D341Med (cell line): ENCODE data around the gene TRNP1.

Experiments used
- DNase-seq: peaks from one replicate; pipeline ENCODE4 v3.0.0; 2012; ENCODE audit warnings: low spot score

The TRNP1 gene

GRCh38 chr1:27001570-27002360, 8.3 kb downstream of the TRNP1 start:
- no peak for DNase-seq

- DNase-seq: no peak
Measured at GRCh38 chr1:27003745-27004470, 10.4 kb downstream of the TRNP1 start.

DNA sequence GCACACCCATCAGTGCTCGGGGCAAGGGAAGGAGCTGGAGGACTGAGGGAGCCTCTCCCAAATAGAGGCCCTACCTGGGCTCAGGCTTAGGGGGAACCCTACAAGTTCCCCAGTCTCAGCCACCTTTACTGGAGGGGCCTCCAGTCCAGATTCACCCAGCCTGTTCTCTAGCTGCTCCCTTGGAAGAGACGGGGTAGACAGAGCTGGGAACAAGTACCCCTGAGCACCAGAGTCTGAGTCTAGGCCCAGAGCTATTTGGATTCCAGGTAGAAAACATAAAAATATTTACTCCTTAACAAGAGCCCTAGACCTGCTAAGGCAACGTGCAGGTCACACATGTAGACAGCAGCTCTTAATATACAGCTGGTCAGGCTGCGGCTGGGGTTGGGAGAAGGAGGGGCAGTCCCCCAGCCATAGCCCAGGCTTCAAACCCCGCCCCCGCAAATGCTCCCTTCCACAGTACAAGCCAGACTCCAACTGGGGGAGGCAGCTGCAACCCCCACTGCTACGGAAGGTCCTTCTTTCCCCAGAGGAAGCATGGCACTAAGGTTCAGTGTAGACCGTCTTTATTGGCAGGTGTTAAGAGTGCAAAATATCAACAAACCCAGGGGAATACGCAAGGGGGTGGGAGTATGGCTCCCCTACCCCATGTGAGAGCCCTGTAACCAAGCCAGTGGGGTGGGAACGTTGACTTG, 11.1 kb downstream of the TRNP1 start:
- DNase-seq: no peak

- no peak for DNase-seq
Measured at GRCh38 chr1:27005166-27005530, 11.7 kb downstream of the TRNP1 start.

DNA sequence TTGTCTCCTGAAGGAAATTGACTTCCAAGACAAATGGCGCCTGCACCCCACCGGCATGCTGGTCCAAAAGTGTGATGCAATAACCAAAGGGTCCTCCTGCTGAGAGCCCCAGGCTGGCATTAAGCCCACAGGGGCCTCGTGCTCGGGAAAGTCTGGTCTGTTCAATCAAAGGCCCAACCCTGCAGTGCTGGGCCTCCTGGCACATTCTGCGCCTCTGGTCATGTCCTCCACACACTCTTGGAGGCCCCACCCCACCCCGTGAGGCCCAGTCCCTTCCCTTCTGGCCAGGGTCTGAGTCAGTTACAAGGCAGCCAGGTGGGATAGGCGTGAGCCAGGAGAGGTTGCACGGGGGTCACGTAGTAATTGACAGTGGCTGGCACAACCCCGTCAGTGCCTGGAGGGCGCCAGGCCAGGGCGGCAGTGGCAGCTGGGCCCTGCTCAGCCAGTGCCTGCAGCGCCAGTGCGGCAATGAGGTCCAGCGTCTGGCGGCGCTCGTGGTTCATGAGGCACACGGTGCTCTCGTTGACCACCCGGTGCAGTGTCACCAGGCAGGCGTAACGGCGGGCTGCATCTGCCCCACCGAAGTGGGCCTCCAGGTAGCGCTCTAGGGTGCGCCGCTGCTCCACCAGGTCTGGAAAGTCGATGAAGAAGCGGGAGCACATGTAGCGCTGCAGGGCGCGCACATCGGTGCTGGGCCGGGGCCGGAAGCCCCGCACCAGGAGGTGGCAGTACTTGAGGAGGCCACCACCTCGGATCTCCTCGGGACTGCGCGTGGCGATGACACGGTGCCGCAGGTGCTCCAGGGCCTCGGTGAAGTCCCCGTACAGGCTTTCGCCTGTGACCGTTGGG, 12.4 kb downstream of the TRNP1 start:
- no peak for DNase-seq

GRCh38 chr1:27006683-27007082, 13.2 kb downstream of the TRNP1 start:
- DNase-seq: no peak

- no peak for DNase-seq
Measured at GRCh38 chr1:27007909-27008582, 14.6 kb downstream of the TRNP1 start.

DNA sequence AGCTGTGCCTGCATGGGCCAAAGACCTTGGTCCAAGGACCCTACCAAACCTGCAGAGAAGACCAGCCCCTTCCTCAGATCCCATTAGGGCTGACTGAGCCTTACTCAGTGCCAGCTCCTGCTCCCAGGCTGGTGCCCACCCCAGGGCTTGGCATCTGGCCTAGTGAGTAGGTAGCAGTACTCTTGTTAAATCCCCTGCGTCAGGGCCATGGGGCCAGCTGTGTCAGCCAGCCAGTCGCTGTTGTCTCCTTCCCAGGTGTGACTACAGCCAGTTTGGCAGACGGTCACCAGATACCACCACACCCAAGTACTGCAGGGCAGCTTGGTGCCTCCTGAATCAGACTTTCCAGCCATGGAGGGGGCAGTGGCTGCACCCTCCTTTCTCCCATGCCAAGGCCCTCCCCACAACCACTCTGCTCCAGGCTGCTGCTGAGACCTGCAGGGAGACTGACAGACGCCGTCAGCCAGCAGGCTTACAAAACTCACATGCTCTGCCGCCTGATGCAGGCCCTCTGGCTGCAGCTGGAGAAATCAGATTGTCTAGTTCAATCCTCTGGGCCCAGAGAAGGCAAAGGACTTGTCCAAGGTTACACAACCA, 16.2 kb downstream of the TRNP1 start:
- DNase-seq: no peak

DNA sequence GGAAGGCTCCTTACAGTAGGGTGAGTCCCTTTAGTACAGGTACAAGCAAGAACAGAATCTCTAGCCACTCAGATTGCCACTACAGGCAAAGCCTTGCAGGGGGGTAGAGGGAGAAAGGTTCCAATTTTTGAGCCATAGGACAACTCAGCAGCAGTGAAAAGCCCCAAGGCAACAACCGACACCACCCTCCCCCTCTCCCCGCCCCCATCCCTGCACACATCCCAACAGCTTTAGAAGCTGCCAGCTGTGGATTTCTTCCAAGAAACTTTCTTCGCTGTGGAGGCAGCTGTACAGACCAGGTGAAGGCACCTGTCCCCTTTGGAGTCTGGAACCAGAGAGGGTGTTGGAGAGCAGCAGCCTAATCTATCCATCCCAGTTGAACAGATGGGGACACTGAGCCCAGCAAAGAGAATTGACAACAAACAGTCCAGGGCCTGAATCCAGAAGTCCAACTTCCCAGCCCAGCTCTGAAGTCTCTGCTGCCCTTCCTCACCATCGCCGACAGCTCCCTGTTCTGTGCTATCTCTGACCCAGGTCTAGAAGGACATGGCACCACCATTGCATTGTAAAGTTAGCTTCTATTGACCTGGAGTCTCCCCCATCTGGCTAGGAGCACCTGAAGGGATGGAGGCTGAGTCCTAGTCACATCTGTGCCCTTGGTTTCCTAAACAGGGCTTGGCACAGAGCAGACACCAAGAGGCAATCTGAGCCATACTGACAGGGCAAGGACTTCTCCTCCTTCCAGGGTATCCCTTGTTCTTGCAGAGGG, 16.9 kb downstream of the TRNP1 start:
- DNase-seq: no peak

DNA sequence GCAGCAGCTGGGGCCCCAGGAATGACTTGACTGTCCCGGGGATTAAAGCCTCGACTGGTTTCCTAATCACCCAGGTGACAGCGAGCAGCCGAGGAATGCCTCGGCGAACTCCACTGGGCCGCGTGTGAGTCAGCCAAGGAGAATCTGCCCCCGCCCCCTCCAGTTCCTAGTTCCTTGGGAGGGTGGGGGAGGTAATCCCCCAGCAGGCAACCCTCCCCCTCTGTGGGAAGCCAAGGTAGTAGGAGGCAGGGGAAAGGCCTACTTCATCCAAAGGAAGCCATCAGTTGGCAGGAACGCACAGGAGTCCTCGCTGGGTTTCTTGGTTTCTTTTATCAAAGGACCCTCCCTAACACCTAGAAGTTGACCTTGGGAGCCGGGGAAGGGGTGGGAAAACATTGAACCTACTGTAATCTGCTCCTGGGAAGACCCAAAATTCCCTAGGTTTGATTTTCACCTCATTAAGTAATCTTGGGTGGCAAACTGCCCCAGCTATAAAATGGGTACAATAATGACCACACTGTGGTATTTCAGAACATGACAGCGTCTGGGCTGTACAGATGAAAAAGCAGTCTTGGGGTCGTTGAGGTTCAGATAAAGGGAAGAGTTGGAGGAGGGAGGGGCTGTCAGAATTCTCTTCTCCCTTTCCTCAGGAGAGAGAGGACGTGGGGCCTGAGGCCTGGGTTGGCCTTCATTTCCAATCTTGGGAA, 17.7 kb downstream of the TRNP1 start:
- no peak for DNase-seq

GRCh38 chr1:27011976-27012563, 18.6 kb downstream of the TRNP1 start:
- no peak for DNase-seq

- no peak for DNase-seq
Measured at GRCh38 chr1:27015260-27015659, 21.8 kb downstream of the TRNP1 start.

DNA sequence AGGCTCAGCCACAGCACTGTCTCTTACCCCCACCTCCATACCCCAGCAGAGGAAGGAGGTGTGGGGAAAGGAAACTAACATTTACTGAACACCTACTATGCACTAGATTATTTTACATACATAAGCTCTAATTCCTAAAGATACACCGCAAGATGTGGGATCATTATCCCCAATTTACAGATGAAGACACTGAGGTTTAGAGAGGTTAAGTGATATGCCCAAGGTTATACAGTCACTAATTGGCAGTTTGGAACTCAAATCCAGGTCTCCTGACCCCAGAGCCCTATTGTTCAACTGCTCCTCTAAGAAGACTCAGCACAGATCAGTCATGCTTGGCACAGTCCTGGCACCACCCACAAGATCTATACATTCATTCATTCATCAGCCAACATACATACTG, 22.9 kb downstream of the TRNP1 start:
- no peak for DNase-seq

- no peak for DNase-seq
Measured at GRCh38 chr1:27017207-27017606, 23.7 kb downstream of the TRNP1 start.

DNA sequence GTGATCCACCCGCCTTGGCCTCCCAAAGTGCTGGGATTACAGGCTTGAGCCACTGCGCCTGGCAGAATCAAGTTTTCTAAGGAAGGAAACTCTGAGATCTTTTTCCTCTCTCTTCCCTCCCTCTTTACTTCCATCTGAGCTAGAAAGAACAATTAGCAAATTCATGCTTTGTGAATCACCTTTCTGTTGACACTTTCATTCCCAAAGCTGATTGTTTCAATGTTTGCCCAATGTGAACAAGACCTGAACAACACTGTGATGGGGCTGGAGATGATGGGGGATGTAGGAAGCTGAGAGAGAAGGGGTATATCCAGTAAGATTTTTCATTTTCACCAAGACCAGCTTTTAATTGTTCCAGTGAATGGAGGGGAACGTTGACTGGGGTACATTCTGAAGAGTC, 24.8 kb downstream of the TRNP1 start:
- no peak for DNase-seq

DNA sequence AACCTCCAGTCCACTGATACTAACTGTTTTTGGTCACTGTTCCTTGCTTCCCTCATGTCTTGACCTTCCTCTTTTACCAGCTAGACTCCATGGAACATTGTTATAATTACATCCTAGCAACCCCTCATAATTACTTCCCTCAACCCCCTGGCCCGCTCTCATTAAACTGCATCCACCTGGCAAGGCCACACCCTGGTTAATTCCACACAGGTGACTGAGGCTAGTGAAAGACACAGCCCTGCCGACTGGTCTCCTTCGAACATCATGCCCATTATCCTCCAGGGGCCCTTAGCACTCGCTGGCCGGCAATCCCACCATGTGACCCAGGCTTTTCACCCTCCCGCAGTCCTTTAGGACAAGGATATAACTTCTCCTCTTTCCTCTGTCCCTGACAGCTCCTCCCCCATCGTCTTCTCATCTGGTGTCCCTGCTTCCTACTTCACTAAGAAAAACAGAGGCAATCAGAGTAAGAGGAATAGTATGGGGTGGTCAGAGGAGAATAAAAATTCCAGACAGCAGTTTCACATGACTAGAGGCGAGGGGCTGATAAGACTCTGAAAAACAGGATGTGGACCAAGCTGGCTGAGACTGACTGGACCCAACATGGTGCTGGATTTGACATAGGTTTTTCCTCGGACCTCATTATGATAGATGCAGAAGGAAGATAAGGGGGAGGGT, 28.0 kb downstream of the TRNP1 start:
- no peak for DNase-seq

- no peak for DNase-seq
Measured at GRCh38 chr1:27025718-27026117, 32.2 kb downstream of the TRNP1 start.

DNA sequence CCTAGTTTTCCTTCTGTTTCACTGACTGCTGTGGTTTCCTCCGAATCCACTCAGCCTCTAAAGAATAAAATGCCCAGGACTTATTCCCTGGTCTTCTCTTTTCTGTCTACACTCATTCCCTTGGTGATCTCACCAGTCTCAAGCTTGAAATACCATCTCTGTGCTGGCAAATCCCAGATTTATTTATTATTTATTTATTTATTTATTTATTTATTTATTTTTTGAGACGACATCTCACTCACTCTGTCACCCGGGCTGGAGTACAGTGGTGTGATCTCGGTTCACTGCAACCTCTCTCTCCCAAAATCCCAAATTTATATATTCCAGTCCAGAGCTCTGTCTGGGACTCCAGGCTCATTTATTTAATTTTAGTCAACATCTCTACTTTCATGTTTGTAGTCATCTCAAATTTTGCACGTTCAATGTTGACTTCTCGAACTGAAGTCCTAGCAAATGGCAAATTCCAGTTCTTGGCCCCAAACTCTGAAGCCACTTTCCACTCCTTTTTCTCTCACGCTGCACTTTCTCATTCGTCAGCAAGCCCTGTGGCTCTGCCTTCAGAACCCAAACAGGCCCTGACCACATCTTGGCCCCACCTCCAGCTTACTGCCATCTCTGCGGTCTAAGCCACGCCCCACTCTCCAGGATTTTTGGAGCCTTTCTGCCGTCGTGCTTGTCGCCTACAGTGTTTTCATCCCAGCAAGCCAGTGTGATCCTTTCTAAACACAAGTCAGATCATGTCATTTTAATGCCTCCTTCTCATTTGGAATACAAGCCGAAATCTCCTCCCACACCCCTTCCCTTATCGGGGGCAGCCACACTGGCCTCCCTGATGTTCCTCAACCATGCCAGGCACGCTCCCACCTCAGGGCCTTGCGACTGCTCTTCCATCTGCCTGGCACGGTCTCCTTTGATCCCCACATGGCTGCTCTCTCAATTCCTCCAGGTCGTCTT, 33.4 kb downstream of the TRNP1 start:
- DNase-seq: no peak
